Stimulated activated CD4-positive, alpha-beta T cell treated with anti-CD3 and anti-CD28 coated beads, Interleukin-1b, Interleukin-23, amount 100 ng/mL, for 4 hours (primary cell): Measurements from ENCODE around the gene PRDM5.
A peak's percentile ranks its signal among the peaks of the same experiment; 100 is the strongest.
"Not testable (repeated sequence)": the region's sequence is repeated elsewhere in the genome, so short reads cannot be mapped to it uniquely, and the experiment has no call there.

ENCODE experiments used
- DNase-seq, 2 donors: peaks; one replicate each; pipeline ENCODE4 v3.0.0-alpha.2; 2020; ENCODE audit warnings: low read depth in 2 of 2

PRDM5 gene

DNA sequence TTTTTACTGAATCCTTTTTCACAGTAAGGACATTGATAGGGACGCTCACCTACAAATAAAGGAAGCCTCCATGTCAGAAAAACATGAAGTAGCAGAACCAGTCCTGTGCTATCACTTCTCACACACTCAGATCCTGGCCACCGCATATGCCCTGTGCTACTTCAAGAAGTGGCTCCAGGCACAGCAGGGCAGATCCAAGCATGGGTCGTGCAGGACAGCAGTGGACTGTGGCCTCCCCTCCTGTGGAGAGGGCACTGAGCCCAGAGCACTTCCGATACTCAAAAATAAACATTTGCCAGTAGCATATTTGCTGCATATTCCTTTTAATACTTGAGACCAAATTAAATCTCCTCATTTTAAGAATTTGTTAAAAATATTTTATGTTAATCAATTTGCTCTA lies 167.9 kb downstream of the PRDM5 start:
- DNase-seq = no peak

DNA sequence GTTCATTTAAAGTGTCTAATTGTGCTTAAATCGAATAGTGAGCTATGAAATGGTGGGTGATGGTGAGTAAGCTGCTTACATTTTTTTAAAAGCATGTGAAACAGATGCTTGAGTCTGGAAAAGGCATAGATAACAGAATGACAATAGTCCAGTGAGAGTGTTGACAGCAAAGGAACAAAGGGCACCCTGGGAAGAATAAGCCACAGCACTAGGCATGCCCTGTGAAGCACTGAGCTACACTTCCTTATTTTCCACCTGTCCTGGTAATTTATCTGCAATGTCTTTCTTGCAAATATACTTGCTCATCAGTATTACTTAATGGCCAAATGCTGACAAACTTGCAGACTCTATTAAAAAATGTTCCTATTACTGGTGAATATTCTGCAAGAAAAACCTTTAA lies 168.7 kb downstream of the PRDM5 start:
- no peak for DNase-seq

DNA sequence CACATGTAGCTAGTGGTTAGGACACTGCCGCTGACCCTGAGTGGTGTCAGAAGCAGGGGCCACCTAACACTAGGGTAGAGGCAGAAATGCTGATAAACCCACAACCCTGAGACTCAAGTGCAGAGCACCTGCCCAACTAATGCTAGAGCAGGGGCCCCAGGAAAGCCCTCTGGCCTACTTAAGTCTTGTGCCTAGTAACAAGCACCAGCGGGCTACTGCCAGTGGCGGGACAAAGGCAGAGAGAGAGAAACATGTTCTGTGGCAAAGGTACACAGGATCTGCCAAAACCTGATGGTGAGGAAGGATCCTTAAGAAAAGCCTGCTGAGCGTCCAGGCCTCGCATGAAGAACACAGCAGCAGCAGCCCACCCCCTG lies 172.4 kb downstream of the PRDM5 start:
- DNase-seq = no peak

DNA sequence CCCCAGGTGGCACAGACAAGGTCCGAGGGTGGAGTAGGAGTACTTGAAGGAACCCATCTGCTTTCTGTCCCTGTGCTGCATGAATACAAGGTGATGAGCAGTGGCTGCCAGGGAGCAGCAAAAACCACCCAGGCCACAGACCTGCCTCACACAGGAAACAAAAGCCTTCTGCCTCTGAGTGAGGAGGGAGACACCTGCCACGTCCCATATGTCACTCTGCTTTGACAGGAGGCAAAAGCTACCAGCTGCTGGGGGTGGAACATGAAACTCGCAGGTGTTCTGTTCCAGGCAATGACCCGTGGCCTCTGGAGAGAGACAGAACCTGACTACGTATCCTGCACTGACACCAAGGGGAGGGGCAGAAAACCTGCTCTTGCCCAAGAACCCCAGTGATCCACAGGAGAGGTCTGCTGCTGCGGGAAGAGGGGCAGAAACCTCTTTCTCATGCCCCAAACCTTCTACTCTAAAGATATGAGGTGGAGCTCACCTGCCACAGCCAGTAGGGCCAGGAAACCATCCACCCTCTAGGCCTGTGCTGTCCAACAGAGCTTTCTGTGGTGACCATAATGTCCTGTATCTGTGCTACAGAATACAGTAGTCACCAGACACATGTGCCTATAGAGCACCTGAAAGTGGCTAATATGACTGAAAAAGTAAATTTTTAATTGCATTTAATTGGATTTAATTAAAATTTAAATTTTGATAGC lies 172.9 kb downstream of the PRDM5 start:
- no peak for DNase-seq

DNA sequence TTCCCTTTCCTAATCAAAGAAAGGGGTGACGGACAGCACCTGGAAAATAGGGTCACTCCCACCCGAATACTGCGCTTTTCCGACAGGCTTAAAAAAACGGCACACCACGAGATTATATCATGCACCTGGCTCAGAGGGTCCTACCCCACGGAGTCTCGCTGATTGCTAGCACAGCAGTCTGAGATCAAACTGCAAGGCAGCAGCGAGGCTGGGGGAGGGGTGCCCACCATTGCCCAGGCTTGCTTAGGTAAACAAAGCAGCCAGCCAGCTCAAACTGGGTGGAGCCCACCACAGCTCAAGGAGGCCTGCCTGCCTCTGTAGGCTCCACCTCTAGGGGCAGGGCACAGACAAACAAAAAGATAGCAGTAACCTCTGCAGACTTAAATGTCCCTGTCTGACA lies 180.9 kb downstream of the PRDM5 start:
- DNase-seq = not testable (repeated sequence)

DNA sequence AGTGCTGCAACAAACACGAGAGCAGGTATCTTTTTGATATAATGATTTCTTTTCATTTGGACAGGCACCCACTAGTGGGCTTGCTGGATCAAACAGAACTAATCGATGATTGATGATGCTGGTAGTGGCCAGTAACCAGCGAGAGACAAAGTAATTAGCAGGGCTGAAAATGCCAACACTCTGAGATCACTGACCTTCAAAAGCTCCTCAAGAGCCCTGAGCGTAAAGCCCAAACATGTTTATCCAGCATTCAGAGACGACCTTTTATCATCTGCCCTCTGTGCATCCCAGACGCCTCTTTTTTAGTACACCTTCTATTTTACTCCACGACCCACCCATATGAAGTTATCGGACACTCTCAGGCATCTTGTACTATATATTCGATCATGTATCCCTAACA lies 186.2 kb downstream of the PRDM5 start:
- DNase-seq = no peak

DNA sequence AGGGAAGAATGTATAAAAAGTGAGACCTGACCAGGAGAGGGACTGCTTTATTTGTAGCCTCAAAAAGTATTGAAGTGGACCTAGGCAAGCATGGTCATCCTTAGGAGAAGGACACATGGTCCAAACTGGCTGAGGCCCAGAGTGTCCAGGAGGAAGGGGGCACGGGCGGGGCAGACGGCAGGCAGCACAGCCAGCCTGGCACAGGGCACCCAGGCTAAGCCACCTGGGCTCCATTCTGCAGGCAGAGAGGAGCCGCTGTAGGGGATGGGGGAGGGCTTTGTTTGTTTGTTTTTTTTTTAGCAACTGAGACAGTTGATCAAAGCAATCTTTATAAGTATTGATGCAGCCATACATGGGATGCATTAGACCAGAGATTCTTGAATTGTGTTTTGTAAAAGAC lies 188.6 kb downstream of the PRDM5 start:
- no peak for DNase-seq

DNA sequence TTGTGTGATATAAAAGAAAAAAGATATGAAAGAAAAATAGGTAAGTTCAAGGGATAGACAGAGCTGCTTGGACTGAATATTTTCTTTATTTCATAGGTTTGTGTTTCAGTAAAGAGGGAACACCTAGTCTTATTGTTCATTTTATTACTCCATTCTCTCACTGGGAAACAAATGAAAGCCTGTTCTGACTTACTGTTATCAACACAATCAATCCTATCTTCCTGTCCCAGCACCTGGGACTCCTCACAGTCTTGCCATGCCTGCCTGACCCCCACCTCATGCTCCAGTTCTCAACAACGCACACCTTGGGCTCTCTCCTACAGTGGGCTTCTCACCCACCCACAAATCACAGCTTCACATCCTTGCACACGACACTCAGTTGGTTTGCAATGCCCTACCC lies 189.5 kb downstream of the PRDM5 start:
- no peak for DNase-seq

DNA sequence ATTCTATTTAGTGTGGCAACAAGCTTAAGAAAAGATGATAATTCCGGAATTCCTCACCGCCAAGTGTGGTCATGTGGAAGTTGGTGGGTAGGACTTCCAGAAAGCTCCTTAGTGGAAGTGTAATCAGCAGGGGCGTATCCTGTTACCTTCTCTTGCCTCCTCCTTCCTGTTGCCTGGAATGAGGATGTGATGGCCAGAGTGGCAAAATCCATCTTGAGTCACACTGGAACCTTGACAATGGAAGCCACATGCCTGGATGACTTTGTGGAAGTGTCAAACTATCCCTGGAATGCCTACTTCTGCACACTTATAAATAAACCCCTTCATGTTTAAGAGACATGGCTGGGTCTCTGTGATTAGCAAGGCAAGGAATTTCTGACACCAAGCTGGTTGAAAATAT lies 191.0 kb downstream of the PRDM5 start:
- DNase-seq = no peak

DNA sequence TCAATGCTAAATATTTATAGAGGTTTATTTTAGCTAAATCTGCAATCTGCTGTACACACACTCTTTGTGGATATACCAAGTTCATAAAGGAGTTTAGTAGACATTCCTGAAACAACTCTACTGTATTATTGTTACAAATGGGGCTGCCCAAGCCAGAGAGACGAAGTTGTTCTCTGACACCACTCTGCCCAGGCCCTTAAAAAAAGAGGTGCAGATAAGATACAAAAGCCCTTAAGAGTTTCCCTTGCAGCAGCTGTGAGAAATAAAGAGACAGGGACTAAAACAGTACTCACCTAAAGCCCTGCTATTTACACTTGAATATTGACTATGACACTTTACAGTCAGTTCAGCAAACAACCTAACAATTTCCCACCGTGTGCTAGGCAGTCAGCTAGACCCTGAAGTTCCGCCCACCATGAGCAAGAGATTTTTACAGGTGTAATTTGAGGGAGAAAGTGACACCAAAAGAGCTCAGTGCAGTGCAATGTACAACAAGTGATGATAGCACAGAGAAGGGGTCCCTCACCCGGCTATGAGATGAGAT lies 191.7 kb downstream of the PRDM5 start:
- DNase-seq = no peak

DNA sequence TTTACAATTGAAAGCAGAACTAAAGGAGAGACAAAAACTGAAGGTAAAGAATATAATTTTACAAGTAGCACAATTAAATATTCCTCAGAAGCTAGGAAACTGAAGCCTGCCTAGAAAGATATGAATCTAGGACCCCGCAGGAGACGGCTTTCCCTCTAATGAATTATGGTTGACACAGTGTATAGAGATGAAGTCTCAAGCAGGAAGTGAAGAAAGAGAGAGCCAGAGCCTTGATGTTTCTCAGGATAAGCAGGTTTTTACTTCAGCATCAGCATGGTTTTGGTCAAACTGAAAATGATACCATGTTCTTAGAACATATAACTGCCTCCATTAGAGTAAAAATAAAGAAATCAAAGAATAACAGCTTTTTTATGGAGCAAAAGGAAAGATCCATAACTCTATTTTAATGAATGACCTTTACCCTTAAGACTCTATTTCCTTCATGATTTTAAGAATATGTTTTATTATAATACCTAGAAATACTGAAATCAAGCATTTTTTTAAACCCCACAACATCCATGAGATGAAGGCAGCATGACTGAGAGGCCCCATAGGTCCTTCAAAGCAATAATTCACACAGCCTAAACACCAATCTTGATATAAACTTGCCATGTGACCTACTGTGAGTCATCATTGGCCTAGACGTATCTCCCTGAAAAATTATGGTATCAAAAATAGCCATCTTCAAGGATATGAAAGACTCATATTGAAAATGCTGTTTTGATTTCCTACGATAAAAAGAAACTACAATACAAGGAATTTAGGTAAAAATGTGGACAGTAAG lies 193.4 kb downstream of the PRDM5 start:
- DNase-seq = no peak

DNA sequence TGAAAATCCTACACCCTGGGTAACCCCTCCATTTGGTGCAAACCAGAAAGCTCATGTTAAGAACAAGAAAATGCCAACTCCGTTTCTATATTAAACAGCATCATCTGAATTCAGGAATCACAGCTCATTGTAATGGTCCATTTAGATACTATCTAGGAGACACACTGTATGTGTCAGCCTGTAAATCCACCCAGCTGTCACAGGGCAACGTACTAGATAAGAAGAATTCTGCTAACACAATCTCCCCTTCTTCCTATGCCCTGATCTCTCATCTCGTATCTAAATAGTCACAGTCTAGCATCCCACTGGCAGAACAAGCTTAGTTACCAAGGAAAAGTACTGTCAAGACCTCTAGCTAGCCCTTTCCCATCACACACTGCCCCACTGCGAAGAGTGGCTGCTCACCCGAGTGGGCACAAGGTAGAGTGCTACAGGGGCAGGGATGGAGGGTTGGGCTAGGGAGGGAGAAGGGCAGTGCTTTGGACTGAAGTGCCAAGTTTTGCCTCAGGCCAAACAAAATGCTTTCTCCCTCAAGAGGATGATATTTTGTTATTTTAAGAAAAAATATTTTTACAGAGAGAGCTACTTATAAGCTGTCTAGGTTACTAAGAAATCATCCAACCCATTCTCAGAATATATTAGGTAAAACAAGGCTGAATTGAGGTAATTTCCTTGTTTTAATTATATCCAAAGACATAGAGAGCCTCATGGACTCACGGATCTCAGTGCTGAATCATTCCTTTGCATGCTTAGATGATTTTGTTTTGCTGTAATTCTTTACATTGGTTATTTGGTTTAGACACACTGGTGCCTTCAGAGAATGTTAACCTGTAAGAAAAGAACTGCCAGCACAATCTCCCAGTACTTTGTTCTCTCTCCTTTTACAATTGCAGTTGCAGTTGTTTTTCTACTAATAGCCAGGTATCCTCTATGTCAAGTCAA lies 196.6 kb downstream of the PRDM5 start:
- DNase-seq = no peak

DNA sequence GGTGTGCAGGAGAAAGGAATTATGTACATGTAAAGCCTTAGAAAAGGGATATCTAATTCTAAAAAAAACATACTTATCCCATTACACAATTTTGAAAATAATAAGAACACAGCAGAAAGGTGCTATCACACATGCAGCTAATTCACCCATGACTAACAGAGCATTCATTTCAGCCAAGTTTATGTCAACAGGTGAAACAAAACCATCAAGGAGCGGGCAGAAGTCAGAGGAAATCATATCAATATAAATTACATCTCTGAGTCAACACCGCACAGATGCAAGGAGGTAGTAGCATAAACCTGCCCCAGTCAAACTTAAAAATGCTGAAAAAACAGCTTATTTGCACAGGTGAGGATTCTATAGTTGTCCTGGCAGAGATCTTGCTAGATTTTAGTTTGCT lies 197.9 kb downstream of the PRDM5 start:
- DNase-seq = no peak

DNA sequence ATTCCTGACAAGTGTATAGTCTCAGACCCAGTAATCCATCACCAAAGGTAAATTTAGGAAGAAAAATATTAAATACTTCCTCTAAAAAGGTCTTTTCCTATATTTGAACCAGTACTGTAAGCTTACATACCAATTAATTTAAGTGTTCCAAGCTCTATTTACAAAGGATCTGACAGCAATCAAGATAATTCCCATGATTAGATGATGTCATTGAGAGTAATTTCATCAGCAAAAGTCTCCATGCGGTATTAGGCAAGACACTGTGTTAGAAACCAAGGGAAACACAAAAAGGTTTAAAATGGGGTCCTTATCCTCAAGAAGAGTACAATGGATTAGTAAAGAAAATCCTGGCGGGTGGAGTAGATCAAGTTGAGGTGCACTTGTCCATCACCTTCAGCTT lies 198.5 kb downstream of the PRDM5 start:
- DNase-seq = no peak

DNA sequence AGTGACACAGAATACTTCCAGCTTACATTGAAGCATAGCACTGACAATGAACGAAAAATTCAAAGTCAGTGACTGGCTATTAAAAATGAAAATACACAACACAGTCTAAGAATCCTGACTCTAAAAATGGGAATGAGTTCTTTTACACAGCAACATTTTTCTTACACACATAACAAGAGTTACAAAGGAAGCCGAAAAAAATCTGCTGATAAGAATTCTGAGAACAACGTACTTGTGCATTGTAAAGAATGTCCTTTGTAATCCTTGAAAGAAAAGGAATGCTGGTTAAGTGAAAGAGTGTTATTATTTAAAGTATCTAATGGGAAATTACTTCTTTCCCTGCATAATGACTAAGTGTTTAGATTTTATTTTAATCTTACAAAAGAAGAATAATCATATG lies 199.4 kb downstream of the PRDM5 start:
- DNase-seq = no peak

DNA sequence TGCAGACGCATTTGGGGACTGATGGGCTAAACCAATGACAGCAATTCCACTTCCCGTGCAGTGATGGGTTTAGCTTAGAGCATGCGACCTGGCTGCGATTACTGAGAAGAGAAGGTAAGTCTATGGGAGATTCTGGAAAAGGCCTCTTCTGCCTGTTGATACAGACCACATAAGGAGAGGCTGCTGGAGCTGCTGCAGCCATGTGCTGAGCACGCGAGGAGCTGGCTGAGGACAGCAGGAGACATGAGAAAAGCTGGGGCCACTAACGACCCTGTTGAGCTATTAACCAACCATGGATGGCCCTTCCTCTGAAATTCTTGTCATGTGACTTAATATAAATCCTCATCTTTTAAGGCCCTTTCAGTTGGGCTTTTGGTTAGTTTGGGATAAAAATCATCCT lies 199.9 kb downstream of the PRDM5 start:
- no peak for DNase-seq

DNA sequence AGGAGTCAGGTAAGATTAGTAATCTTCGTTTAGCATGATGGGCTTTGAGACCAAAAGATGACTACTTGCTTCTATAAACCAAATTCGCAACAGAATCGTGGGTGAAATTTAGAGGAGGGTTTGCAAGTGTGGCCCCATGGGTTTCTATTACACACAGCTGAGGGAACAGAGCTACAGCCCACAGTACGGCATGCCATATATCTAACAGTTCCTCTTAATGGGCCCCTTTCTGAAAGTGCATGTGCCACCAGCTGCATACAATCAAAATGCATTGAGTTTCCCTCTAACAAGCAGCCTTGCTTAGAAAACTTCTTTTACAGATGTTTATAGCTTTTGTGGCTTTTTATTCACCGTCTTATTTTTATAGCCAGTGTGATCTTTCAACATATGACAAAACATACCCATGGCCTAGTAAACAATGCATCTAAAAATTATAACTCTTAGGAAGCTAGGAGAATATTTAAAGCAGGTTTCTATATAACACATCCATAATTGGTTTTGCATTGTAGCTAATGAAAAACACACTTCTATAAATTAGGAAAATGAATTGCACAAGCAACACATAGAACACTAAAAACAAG lies 202.1 kb downstream of the PRDM5 start:
- DNase-seq = no peak

DNA sequence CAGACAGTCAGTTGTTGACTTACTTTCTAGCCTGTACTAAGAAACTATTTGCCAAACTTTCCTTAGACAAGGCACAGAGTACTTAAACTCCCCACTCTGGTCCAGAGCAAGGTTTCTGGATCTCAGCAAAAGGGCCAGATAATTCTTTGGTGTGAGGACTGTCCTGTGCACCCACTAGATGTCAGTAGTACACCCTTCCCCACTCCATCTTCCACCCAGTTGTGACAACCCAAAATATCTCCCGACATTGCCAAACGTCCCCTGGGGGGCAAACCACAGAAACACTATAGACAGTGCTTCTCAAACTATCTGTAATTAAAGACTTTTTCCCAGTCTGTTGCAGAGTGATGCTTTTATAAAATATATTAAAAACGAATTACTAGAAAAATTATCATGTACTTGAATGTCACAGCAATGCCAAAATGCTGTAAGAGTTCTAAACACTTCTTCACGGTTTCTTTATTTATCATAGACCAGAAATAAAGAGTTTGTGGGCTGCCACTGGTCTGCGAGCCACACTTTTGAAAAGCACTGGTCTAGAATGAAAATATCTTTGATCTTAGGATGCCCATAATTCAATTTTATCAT lies 203.5 kb downstream of the PRDM5 start:
- DNase-seq = peak in 1 of 2 donors; percentile 2

DNA sequence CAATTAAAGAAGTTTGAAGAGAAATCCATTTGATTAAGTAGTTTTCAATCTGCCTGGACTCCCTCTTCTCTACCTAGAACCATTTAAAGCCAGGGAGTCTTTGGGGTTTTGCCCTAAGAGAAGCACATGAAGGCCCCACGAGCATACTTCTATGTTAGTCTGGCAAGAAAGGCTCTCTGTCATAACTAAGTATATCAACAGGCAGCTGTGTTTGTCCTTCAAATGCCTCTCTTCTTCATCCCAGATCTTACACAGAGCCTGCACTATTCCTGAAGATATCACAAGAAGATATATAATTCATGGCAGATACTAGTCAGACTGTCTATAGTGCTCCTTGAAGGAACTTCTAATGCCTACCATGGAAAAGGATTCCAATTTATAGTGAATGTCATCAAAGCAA lies 206.2 kb downstream of the PRDM5 start:
- no peak for DNase-seq

DNA sequence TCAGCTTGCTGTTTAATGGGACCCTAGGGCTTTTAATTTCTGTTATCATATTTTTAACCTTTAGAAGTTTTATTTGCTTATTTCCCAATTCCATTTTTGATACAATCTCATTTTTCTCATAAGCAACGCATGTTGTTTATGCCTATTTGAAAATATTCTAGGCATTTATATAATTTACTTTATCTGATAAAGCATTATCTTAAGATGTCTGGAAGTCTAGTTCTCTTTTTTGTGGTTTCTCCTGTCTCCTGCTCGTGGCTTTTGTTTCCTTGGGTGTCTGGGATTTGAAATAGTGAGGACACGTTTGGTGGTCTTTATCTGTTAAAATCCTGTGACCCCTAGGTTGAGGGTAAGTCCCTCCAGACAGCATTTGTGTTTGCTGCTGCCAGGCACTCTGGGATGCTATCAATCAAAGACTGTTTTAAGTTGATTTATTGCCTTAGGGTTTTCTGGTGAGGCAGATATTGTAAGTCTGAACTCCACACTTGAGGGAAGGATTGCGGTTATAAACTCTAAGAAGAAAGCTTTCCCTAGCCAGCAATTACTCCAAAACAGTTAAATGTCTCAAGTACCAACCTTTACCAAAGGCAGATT lies 208.0 kb downstream of the PRDM5 start:
- DNase-seq = no peak

DNA sequence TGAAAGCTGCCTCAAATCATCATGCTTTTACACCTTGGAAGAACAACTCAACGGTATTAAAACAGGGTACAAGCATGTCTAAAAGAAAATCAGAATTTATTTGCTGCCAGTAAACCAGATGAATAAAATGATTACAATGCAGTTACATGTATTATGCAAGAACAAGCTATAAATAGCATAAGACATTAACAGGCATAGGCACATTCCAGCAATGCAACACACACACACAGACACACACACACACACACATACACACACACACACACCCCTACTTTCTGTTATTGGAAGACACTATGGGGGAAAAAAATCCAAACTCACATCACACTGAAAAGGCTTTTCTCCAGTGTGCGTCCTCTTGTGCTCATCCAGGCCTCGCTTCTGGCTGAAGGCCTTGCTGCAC lies 212.5 kb downstream of the PRDM5 start:
- no peak for DNase-seq
